Body of pancreas (tissue), 4 donors: ENCODE data around the gene SLC66A1.

Experiments
- POLR2A ChIP-seq, 3 donors: fragments of 450-650 bp; IDR thresholded peaks; one replicate each; pipeline ENCODE4 v1.6.1; 2016; ENCODE audit warnings: antibody characterized with exemption in 3 of 3, mild to moderate bottlenecking in 2 of 3
- TF ChIP-seq, protein P1 (sequence below), 7 experiments: fragments of 450-650 bp in 4 of 7; fragments of 200-600 bp in 3 of 7; sonication (generic) in 3 of 7; IDR thresholded peaks; one replicate each; pipeline ENCODE4 v1.5.1; 2016 to 2019; ENCODE audit warnings: antibody characterized with exemption in 7 of 7

DNA sequence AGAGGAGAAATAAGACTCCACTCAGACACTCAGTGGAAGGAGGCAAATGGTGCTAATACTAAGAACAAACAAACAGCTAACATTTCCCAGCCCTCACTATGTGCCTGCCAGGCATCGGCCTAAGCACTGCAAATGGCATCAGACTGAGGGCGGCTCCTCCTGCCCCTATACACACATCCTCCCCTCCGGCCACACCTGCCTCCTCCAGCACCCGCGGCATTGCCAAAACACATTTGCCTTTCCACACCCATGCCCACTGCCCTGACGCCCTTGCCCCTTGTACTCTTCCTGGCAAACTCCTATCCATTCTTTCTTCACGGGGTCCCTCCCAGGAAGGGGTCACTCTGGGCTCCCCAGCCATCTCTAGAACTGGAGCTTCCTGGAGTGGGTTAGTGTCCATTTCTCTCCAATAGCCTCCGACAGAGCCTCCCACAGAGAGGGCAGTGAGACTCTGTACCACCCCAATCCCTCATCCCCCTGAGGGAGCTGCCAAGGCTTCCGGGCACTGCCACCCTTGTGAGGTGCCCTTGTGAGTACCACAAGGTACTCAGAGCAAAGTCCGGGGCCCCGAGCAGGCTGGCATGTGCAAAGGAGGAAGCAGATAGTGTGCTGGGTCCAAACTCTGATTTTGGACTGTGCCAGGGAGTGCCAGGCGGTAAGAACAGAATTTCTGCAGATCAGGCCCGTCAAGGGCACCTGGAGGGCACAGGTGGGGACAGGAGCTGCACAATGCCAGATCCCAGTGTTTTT is 24.5 kb upstream of the SLC66A1 start:
- peak in 1 of 3 donors; percentile 11 for TF ChIP-seq POLR2A (IDR thresholded peaks at IDR 0.05)
- TF ChIP-seq, protein P1, sequence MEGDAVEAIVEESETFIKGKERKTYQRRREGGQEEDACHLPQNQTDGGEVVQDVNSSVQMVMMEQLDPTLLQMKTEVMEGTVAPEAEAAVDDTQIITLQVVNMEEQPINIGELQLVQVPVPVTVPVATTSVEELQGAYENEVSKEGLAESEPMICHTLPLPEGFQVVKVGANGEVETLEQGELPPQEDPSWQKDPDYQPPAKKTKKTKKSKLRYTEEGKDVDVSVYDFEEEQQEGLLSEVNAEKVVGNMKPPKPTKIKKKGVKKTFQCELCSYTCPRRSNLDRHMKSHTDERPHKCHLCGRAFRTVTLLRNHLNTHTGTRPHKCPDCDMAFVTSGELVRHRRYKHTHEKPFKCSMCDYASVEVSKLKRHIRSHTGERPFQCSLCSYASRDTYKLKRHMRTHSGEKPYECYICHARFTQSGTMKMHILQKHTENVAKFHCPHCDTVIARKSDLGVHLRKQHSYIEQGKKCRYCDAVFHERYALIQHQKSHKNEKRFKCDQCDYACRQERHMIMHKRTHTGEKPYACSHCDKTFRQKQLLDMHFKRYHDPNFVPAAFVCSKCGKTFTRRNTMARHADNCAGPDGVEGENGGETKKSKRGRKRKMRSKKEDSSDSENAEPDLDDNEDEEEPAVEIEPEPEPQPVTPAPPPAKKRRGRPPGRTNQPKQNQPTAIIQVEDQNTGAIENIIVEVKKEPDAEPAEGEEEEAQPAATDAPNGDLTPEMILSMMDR (IDR thresholded peaks at IDR 0.05), result no peak
